ENCODE results near the gene ACBD3. TPM values are rescaled to one million over a fixed set of nuclear protein-coding genes. Genes with fewer than 3 reads are reported as not detected.

The ACBD3 gene
- total RNA-seq, 1 donor from 2014 or later = 48.7 TPM

DNA sequence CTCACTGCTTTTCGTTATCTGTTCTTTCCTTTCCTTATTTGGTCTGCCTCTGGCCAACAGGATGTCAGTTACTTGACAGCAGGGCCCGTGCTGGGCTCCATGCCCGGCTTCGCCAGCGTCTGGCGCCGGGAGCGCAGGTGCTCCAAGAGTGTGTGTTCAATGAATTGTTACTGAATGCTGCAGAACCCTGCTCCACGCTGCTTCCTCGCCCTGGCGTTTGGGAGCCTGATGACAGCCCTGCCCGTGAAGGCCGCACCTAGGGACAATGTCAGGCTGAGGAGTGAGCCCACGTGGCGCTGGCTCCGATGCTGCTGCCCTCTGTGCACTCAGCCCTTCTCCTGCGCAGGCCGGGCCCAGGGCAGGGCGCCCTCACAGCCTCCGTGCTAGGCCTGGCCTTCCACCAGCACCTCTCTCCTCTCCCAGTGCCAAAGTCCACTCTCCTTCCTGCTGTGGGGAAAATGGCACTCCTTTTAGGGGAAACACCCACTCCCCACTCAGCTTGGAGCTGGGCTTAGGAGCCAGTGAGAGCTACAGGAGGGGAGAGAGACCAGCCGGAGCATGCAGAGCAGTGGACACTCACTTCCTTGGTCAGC is 51.4 kb downstream of the ACBD3 start:
- DNase-seq (ENCODE audit: extremely low read depth, low read depth, low spot score) = no peak

GRCh38 chr1:226134170-226135058 is 52.1 kb downstream of the ACBD3 start:
- no peak for DNase-seq (ENCODE audit: extremely low read depth, low read depth, low spot score)

DNA sequence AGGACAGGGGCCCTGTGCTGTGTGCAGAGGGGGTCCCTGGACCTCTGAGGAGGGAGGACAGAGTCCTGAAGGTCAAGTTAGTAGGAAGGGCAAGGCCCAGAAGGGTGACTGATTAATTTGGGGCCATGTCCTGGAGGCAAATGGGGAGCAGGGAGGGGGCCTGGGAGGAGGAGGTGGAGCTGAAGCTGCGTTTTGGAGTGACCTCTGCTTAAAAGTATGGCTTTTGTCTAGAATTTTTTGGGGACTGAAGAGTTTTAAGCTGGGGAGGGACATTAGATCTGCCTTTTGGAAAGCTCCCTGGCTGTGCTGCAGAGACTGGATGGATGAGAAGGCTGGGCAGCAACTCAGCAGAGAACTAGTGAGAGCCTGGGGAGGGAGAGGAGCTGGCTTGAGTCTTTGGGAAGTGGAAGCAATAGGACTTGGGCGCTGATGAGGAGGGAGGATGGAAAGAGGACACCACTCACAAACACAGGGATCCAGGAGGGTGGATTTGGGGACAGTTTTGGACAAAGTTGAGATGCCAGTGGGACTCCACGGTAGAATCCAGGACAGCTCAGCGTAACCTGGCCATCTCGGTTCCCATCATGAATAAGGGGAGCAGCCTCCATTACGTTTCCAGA is 52.9 kb downstream of the ACBD3 start:
- no peak for DNase-seq (ENCODE audit: extremely low read depth, low read depth, low spot score)

DNA sequence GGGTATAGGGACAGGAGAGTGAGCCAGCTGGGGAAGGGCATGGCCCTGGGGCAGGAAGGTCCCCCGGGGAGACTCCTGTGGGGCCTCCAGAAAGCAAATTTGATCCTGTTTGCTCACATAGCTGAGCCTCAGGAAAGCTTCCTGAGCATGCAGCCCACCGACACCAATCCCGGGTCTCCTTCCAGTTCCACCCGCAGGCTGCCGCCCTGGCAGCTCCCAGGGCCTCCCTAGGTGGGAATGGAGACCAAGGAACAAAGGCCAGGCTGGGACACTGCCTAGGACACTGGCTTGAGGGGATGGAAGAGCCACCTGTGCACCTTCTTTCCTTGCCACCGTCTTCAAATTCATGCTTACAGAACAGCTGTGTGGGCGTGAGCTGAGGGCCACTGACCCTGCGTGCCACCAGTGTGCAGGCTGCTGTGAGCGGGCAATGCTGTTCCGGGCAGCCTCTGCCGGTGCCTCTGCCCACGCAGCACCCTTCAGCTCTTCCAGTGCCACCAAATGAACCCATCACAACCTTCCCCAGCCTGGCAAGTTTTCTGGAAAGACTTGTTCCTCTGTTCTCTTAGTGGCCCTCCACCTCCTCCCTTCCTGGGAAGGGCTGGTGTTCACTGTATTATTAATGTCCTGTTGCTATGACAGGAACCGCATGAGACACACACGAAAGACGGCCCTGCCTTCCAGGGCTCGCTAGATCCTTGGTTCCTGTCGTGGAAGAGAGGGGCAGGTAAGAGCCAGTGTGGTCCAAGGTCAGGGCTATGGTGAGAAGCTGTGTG is 53.6 kb downstream of the ACBD3 start:
- DNase-seq (ENCODE audit: extremely low read depth, low read depth, low spot score) = no peak

DNA sequence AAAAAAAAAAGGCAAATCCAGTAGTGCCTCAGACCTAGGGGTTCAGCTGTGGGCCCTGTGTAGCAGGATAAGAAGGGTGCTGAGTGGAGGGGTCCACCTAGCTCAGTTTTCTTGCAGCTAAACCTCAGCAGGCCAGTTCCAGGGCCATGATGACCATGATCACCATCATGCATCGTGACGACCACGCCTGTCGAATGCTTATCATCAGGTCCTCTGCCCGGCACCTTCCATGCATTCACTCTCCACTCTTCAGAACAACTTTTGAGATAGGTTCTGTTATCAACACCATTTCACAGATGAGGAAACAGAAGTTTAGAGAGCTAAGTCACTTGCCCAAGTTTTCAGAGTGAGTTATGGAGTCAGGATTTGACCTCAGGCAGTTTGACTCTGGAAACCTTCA is 54.9 kb downstream of the ACBD3 start:
- no peak for DNase-seq (ENCODE audit: extremely low read depth, low read depth, low spot score)

GRCh38 chr1:226129230-226129629 is 57.3 kb downstream of the ACBD3 start:
- no peak for DNase-seq (ENCODE audit: extremely low read depth, low read depth, low spot score)

- no peak for DNase-seq (ENCODE audit: extremely low read depth, low read depth, low spot score)
Observed at GRCh38 chr1:226128487-226129075, 58.0 kb downstream of the ACBD3 start.

DNA sequence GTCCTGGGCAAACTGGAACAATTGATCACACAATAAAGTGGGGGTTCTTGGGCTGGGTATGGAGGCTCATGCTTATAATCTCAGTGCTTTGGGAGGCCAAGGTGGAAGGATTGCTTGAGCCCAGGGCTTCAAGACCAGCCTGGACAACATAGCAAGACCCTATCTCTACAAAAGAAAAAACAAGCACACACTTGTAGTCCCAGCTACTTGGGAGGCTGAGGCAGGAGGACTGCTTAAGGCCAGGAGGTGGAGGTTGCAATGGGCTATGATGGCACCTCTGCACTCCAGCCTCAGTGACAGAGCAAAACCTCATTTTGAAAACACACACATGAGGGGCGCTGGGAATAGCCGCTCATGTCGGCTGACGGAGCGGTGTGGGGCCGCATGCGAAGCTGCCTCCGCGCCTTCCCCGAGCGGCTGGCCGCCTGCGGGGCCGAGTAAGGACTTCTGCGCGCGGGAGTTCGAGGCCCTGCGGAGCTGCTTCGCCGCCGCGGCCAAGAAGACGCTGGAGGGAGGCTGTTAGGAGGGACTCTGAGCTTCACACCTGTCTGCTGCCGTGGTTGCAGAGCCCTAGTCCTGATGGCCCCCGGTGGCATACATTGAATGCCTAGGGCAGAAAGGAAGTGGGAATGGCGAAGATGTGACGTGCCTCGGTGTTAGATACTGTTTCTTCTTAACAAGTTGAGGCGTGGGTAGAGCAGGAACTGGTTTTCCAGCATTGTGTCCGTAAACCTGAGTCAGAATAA is 59.5 kb downstream of the ACBD3 start:
- no peak for DNase-seq (ENCODE audit: extremely low read depth, low read depth, low spot score)

- DNase-seq (ENCODE audit: extremely low read depth, low read depth, low spot score) = no peak
Observed at GRCh38 chr1:226125831-226126230, 60.7 kb downstream of the ACBD3 start.

DNA sequence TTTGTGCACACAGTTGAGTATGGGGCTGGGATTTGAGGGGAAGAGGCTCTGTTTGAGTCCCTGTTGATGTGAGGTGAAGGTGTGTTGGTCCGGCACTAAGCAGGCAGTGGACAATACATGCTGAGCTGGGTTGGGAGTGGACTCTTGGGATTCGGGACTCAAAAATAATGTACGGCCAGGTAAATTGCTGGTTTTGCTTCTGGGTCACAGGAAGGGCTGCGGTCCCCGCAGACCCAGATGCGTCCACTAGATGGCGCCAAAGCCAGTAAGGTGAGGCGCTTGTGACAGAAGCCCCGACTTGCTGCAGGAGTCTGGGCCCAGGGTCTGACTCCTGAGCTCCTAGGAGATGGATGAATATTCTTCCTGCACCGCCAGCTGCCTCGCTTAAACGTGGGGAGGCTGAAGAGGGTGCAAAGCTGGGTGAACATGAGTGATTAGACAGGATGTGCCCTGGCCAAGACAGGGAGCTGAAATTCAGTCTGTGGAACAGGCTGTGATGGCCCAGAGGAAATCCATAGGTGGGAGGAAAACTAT is 61.4 kb downstream of the ACBD3 start:
- no peak for DNase-seq (ENCODE audit: extremely low read depth, low read depth, low spot score)

- no peak for DNase-seq (ENCODE audit: extremely low read depth, low read depth, low spot score)
Observed at GRCh38 chr1:226123591-226124471, 62.7 kb downstream of the ACBD3 start.

DNA sequence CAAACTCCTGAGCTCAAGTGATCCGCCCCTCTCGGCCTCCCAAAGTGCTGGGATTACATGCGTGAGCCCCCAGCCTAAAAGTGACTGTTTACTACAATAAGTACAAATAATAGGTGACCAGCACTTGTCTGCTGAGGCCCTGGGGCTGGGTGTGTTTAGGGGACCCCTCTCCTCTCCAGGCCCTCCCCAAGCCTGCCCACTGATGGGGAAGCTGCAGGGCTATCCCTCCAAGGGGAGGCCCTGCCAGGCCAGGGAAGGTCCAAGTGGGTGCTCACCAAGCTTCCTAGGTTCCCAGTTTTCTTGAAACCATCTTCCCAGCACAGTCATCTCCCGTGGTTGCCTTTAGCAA is 63.4 kb downstream of the ACBD3 start:
- DNase-seq (ENCODE audit: extremely low read depth, low read depth, low spot score) = no peak

DNA sequence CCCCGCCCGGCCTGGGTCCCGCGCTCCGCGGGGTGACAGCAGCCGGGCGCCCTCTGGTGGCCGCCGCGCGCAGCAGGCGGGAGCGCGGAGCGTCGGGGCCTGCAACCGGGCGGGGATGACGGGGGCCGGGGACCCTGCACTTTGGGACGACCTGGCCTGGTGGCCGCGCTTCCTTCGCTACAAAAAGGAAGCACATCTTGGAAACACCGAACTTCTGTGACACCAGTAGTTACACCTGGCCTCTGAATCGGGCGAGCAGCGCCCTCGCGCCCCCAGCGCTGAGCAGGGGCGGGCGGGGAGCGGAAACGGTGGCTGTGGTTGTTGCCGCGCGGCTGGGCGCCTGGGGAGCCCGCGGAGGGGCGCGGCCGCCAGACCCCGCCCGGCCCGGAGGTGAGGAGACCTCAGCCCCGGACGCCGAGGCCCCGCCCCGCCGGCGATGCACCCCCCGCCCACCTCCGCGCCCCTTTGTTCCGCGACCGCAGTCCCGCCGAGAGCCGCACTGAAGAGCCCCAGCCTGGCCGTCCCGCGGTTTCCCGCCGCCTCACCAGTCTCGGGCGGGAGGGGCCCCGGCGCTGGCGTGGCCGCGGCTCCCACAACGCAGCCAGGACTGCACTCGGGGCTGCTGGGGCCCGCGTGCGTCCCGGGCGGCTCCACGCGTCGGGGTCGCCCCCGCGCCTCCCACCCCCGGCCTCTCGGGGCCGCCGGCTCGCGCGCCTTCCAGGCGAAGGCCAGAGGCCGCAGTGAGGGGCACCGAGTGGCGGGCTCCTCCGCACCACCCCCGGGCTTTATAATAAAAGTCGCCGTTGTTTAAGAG is 64.7 kb downstream of the ACBD3 start:
- no peak for DNase-seq (ENCODE audit: extremely low read depth, low read depth, low spot score)

DNA sequence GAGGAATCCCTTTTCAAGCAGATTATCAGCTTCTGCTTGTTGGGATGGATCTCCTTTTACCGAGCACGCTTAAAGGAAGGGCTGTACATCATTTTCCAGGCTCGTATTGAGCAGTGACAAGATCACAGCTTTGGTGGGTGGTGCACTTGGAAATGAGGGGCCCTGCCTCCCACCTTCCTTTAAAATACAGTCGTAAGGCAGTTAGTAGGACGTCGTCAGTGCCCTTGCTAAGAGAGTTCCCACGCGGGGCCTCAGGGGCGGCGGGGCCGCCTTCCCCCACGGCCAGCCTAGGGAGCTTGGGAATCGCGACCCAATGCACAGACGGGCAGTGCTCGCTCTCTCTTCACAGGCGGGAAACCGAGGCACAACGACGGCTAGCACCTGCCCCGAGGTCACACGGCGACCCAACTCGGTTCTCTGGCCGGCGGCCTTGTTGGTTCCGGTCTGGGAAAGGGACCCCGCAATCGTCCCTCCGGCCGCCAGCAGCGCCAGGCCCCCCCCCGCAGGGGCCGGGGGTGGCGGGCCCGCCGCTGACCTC is 65.4 kb downstream of the ACBD3 start:
- DNase-seq (ENCODE audit: extremely low read depth, low read depth, low spot score) = no peak

DNA sequence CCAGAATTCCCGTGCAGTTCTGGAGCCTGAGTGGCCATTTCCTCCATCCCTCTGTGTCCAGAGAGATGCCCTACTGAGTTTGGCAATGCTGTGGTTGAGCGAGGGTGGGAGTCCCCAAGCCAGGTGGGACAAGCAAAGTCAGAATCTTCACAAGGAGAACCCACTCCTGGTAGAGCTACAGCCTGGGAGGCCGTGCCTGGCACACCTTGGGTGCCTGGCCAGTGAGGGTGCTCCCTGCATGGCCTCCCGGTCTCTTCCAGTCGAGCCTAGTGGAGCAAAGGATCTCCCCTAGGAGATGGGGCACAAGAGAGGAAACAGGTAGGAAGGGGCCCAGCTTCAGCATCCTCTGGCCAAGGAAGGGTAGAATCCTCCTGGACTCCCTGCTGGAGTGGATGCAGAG is 66.1 kb downstream of the ACBD3 start:
- DNase-seq (ENCODE audit: extremely low read depth, low read depth, low spot score) = no peak

GRCh38 chr1:226119169-226119568 is 67.4 kb downstream of the ACBD3 start:
- no peak for DNase-seq (ENCODE audit: extremely low read depth, low read depth, low spot score)

- DNase-seq (ENCODE audit: extremely low read depth, low read depth, low spot score) = no peak
Observed at GRCh38 chr1:226118357-226118756, 68.2 kb downstream of the ACBD3 start.

- no peak for DNase-seq (ENCODE audit: extremely low read depth, low read depth, low spot score)
Observed at GRCh38 chr1:226117330-226117729, 69.2 kb downstream of the ACBD3 start.
